Measurements from ENCODE around the gene SETD1B.

- no peak for TF ChIP-seq POLR2A (IDR thresholded peaks at IDR 0.05; ENCODE audit: low read depth, low read length)
- TF ChIP-seq CTCF (conservative IDR thresholded peaks at IDR 0.05; ENCODE audit: low read depth, low read length), result no peak
- TF ChIP-seq RAD21 (IDR thresholded peaks at IDR 0.05; ENCODE audit: low read length), result no peak
- no peak for TF ChIP-seq USF2 (IDR thresholded peaks at IDR 0.05; ENCODE audit: low read depth, low read length)
- no peak for TF ChIP-seq SMC3 (IDR thresholded peaks at IDR 0.05; ENCODE audit: low read depth, low read length)
- TF ChIP-seq CEBPB (IDR thresholded peaks at IDR 0.05; ENCODE audit: low read depth, low read length), result no peak
- TF ChIP-seq FOS (IDR thresholded peaks at IDR 0.05; ENCODE audit: low read depth, low read length), result no peak
Observed at GRCh38 chr12:121812320-121812871, 8.6 kb downstream of the SETD1B start.

Measured in IMR-90 (cell line).